Epidermal melanocyte (primary cell): ENCODE measurements around the gene FAM163B.

ENCODE experiments used
- DNase-seq: peaks from one replicate; pipeline ENCODE4 v3.0.0; 2011; ENCODE audit warnings: low spot score; ENCODE audit not compliant: insufficient read length

FAM163B gene

DNA sequence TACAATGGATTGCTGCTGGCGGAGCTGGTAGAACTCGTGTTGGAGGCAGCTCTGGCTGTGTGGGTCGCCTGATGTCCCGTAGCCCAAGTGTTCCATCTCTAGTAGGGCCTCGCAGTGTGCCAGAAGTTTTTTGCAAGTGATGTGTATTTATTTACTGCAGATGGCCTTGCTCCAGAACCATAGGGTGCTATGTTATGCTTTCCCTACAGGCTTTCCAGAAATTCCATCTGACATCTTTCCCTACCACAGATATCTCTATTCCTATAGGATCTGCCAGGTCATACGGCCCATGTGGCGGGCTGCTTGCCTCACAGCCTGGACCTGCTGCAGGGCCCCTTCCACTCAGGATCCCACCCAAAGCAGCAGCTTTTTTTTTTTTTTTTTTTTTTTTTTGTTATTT, 57.7 kb downstream of the FAM163B start:
- no peak for DNase-seq

DNA sequence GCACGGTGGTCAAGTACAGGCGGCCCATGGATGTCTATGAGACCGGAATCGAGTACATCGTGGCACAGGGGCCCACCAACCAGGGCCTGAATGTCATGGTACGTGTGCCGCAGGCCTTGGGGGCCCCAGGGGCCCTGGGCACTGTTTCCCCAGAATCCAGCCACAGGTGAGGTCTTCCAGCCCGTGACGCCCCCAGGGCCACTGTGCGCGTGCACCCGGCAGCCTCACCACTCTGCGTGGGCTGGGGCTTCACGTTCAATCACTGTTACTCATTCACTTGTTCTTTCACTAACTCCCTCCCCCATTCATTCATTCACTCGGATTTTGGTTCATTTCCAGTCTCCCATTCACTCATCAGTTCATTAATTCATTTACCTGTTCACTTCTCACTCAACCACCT, 62.1 kb downstream of the FAM163B start:
- DNase-seq: no peak

DNA sequence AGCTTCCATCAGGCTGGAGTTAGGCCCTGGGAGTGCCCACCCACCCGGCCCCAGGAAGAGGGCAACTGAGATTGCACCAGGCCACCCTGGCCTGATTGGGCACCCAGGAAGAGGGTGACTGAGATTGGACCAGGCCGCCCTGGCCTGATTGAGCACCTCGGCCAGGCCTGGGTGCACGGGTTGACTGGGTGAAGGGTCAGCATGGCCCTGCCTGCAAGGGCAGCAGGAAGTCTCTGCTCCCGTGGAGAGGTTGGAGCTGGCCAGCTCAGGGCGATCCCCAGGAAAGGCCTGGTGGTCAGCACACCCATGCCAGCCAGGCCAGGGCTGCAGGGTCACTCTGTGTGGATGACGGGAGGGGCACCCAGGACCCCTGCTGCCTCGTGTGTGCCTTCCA, 62.9 kb downstream of the FAM163B start:
- DNase-seq: no peak

DNA sequence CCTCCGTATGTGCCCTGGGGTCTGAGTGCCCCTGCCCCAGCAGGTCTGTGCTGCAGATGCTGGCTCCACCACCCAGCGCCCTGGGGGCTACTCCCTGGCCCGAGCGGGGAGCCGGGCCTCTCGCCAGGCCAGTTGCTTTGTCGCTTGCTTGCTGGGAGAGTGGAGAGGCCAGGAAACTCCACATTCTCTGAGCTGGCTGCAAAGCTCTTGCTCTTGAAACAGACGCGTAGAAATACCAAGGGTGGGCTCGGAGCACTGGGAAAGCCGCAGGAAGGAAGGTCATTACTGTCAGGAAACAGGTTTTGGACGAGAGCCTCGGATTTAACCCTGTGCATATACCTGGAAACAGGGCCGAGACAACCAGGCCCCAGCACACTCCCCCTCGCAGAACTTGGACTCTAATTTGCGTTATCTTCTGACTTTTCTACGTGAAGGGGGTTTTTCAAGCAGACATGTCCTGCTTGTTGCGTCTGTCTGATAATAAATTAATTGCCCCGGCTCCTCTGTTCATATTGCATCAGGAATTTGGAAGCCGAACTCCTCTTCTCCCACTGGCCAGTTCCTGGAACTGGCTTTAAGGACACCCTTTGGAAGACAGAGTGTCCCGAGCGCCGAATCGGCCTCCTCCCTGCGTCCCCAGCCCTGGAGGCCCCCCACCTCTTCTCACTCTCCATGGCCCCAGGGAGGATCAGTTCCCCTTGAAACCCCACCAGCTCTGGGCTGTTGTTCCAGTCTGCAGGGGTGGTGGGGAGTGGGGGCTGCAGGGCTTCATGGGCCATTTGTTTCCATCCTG, 63.5 kb downstream of the FAM163B start:
- no peak for DNase-seq

DNA sequence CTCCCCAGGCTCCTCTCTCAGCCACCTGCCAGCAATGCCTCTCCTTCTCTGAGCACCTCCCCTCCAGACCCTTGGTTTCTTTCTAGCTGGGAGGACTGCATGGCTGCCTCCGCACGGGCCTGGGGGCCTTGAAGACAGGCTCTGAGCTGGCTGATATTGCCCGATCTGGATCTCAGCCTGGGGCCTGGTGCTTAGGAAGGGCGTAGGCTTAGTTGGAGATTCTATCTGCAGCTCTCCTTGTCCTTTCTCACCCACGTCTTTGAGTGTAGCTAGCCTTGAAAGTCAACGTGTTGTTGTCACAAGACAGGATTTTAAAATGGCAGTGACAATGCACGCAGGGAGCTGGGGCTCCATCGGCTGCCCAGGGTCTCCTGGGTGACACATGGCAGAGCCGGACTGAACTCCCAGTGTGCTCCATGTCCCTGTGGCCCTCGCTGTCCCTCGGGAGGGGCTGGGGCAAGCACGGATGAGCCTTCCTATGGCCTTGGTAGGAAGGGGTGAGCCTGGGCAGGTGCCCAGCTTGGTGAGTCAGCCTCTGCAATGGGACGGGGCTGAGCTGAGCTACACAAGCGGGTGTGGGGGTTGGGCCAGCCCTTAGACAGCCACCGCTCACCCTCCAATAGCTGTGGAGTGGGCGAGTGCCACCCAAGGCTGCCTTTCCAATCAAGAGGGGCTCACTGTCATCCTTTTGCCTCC, 65.3 kb downstream of the FAM163B start:
- no peak for DNase-seq

DNA sequence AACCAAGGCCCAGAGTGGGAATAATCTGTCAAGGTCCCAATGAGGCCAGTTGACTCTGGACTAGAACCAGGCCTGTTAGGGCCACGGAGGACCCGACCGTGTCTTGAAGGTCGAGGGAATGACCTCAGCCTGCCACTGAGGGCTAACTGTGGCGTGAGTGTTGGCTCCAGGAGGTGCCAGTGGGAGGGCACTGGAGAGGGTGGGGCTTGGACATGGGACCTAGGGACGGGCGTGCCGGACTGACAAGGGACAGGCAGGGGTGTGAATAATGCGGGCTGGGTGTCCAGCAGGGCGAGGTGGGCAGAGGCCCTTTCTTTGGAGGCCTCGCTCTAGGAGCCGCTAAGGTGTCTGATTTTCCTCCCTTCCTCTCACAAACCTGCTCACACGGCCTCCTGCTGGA, 67.2 kb downstream of the FAM163B start:
- DNase-seq: no peak

DNA sequence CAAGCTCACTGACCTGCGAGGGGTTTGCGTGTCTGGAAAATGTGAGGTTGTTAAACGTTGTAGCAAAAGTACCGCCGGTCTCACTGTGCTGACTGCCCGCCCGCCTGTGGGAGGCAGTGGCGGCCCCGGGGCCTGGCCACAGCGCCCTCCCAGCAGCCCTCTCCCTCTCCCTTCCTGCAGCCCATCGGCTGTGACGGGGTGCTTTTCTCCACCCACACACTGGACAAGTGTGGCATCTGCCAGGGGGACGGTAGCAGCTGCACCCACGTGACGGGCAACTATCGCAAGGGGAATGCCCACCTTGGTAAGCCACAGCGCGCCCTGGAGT, 68.5 kb downstream of the FAM163B start:
- no peak for DNase-seq

DNA sequence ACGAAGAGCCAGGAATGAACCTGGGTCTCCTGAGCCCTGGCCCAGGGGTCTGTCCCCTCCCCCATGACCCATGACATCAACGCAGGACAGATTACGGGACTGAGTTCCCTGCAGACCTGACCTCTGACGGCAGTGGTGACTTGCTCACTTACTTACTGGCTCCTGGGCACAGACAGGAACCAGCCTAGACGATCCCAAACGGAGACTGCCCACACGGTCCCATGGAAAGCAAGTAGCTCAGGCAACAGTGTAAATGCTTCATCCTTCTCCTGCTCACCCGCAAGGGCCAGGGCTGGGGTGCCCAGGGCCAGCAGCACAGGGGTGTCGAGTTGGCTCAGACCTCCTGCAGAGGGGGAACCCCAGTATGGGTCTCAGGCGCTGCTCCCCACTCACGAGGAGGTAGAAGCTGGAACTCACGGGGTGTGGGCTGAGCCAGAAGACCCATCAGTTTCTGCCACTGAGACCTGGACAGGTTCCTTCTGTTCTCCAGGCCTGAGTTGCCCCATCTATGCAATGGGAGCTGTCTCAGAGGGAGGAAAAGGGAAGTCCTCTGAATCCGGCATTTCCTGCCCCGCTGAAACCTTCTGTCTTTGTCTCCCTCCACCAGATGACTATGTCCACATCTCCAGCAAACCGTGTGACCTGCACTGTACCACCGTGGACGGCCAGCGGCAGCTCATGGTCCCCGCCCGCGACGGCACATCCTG, 69.0 kb downstream of the FAM163B start:
- no peak for DNase-seq

DNA sequence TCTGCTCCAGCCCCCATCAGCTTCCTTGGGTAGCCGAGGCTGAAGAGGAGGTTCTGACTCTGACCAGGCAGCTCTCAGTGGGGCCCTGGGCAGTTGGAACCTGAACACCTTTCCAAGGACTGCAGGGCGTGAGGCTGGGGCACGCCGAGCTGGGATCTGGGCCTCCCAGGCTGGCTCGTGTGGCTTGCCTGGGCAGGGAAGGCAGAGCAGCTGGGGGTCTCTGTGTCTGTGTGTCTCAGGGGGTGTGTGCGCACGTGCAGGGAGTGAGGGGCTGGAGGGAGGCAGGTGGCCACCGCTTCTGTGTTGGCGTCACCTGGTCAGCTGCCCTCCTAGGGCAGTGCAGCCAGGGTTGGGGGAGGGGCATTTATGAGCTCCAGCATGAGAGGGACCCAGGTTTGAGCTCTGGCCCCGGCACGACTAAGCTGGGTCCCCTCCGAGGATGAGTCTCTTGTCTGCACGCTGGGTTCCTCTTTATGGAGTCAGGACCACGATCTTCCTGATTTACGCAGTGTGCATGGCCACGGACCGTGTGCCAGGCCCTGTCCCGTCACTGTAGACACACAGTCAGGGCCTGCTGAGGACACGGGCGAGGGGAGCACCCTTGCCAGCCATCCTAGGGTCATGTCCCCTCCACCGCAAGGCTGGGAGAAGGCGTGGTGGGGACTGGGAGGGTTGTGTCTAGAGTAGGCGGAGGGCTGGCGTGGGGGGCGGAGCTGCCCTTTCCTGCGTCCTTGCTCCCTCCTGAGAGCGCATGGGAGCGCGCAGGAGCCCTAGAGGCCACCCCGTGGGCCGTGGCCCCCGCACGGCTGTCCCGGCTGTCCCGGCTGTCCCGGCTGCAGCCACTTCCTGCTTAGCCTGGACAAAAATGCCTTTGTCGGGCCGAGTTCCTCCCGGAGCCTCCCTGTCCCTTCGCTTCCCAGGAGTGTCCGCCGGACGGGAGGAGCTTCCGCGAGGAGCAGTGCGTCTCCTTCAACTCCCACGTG, 70.0 kb downstream of the FAM163B start:
- DNase-seq: no peak

DNA sequence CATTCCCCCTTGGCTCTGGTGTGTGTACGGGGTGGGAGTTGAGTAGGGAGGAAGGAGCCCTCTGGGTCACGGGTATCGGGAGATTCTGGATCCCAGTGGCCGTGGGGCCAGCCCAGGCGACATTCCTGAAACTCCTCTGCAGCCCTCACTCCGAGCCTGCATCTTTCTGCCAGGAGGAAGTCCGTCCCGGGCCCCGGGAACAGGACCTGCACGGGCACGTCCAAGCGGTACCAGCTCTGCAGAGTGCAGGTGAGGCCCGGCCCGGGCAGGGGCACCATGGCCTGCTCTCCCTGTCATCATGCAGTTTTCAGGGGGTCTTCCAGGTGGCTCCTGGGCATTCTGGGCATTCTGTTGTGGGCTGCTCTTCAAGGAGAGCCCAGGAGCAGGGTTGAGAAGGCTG, 71.0 kb downstream of the FAM163B start:
- DNase-seq: no peak

DNA sequence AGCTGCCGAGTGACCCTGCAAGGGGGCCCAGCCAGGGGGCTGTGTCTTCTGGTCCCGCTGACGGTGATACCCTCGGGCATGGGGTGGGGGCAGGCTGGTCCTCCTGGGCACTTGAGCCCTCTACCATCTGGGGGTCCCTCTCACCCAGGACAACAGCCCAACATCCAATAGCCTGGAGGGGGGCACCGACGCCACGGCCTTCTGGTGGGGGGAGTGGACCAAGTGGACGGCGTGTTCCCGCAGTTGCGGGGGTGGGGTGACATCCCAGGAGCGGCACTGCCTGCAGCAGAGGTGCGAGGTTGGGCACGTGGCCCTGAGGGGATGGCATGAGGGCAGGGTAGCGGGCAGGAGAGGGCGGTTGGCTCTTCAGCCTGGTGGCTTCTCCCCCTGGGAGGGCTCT, 71.9 kb downstream of the FAM163B start:
- DNase-seq: no peak

DNA sequence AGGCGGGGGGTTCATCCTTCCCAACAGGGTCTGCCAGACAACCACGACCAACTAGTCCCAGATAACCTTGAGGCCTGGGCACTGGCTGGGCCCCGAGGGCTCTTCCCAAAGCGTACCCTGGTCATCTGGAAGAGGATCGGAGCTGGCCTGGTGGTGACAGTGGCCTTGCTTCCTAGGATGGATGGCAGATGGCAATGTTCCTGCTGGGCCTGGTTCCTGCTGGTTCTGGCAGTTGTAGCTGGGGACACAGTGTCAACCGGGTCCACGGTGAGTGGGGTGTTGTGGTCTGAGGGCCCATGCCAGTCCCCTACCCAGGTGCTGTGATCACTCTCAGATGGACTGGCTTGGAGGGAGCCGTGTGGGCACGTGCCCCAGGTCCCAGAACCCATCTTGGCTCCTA, 72.7 kb downstream of the FAM163B start:
- no peak for DNase-seq

DNA sequence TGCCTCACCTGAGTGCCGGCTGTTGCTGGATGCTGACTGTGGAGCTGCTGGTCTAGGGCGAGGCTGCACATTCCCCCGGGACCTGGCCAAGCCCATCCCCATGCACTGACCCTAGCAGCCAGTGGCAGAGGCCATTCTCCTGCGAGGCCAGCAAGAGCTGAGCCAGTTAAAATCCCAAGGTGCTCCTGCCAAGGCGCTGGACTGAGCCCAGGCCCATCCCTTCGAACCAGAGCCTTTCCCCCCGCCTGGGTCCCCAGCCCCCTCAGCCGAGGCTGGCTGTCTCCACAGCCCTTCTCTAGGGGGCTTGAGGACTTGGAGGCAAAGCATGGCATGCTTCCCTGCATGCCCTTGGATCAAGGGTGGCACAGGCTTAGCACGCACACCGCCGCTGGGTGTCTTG, 73.1 kb downstream of the FAM163B start:
- no peak for DNase-seq

DNA sequence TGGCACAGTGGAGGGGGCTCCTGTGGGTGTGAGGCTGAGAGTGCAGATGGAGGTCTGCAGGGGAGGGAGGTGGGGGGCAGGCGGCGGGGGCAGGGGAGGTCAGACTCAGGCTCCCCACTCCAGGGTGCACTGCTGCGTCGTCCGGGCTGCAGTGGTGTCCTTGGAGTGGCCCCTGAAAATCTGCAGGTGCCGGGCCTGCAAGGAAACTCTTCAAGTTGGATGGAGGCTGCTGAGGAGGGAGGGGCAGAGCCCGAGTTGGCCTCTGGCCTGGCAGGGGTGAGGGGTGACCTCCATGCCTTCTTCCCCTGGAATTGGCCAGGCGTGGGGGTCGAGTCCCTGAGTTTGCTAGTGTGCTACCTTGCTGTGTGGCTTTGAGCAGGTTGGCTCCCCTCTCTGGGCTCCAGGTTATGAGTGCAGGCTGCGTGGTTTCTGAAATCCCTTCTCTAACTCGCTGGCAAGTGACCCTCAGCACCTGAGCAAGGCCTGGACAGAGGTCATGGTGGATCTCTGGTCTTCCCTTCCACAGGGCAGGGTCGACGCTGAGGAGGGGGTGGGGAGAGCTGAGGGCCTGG, 73.8 kb downstream of the FAM163B start:
- no peak for DNase-seq

DNA sequence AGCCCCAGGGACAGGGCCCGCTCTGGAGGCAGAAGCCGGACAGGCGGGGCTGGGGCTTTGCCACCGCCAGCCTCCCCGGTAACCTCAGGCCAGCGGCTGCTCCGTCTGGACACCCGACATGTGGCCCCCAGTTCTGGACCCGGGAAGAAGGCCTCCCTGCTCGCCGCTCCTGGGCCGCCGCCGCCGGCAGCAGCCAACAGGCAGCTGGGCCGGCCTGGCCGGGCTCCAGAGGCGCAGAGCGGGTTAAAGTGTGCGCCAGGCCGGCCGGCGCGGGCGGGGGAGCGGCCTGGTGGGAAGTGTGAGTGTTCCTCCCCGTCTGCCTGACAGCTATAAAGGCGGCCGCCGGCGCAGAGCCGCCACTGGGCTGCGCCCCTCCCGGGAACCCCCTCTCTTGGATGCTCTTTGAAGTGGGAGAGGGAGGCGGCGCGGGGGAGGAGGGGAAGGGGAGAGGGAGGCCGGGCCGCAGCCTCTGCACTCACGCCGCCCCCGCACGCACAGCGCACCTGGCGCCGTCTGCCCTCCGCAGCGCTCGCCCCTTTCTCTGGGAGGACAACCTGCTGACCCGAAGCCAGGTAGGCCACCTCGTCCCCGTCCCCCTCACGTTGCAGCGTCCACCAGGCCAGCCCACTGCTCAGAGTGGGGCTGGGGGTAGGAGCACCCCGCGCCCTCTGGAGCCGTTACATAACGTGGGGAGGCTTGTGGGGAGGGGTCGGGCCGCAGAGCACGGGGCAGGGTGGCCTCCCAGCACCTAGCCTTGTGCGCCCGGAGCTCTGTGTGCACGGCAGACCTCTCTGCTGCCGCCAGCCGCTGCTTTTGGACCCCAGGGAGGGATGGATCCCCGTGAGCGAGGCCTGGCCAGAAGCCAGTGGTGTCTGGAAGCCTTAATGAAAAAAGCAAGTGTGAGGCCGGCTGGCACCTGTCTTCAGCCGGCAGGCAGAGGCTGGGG, 74.6 kb downstream of the FAM163B start, which contains the start of gene ADAMTSL2:
TSS of gene ADAMTSL2 (plus strand) at position 359 of the 946 bp plus-strand sequence. CDS start 2,009 bp downstream, outside the sequence.
- DNase-seq: no peak

DNA sequence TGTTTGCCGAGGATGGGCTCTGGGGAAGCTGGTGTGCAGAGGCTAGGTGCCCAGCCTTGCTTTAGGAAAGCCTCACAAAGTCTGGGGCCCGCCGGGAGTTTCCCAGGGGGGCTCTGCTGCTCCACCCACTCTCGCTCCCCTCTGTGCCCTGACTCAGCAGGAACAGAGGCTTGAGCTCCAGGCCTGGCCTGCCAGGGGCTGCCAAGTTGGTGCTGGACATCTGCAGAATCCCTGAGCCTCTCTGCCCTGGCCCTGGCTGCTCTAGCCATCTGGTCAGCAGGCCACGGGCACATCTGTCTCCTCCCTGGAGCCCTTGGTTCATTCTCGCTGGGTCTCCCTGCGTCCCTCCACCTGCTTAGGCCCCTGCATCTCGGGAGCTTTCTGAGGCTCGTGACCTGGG, 75.3 kb downstream of the FAM163B start:
- DNase-seq: no peak

DNA sequence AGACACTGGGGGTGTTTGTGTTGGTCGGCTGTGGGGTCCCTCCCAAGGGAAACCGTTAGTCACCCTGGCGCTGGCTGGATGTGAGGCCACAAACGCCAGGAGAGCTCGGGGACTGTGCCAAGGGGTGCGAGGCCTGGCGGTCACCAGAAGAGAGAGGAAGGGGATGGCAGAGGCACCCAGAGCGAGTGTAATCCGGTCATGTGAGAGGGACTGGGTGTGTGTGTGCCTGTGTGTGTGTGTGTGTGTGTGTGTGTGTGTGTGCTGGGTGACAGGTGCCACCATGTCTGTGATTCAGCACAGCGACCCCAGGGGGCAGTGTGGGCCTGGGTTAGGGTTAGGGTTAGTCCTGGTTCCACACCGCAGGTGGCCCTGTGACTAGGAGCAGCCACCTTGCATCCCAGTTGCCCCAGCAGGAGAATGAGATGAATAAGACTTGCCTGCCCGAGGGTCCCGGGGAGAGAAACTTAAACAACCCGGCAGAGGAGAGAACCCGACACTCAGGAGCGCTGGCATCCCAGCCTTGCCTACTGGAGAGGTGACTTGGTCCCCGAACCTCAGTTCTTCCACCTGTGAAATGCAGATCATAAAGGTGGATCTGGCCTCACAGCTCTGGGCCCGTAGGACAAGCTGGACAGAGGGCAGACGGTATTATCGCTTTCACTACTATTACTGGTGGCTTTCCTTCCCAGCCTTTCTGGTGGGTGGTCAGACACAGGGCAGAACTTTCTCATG, 76.1 kb downstream of the FAM163B start:
- no peak for DNase-seq

DNA sequence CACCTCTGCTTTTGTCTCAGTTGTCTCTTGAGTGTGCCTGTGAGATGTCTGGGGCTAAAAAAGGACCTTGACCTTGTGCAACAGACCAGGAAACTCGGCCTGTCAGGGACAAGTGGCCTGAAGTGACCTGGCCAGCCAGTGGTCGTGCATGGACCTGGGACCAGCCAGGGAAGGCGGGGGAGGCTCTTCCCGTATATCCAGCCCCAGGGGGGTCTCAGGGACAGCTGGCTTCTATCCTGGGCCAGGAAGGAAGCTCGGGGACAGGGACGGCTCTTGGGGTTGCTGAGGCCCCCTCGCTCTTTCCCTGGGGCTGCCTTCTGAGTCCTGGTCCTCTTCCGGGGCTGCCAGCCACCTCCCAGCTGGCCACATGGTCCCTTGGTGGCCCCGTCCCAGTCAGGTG, 77.9 kb downstream of the FAM163B start:
- DNase-seq: no peak

DNA sequence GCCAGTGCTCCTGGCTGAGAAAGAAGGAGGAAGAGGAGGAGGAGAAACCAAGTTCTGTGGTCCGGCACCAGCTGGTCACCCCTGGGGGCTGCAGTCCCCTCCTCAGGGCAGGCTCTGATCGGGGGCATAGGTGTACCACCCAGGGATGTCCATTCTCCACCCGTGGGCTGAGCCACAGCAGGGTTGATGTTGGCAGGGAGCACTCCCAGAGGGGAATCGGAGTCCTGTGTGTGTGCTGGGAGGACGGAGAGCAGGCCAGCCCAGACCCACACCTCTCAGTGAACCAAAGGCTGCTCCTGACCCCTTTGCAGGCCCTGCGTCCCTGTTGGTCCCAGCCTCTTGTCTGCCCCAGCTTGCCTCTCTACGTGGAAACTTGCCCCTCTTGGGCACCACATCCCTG, 79.3 kb downstream of the FAM163B start:
- DNase-seq: no peak
